ENCODE results near the gene NFX1. TPM values are rescaled to one million over a fixed set of nuclear protein-coding genes. Genes with fewer than 3 reads are reported as not detected.
"Not testable (repeated sequence)": the region's sequence is repeated elsewhere in the genome, so short reads cannot be mapped to it uniquely, and the experiment has no call there.

The NFX1 gene
- total and polyA plus RNA-seq, 10 of the 15 experiments (the other 5 are each of a cell fraction or from before 2014, with no cell fraction given) = 11.9 to 45.1 (median 36.1) TPM

GRCh38 chr9:33391111-33391771, 100.9 kb downstream of the NFX1 start:
- H3K4me1 ChIP-seq (ENCODE audit: control insufficient read depth, insufficient read depth, low read length); H3K4me2 ChIP-seq (ENCODE audit: control insufficient read depth, insufficient read depth); FAIRE-seq; BruUV-seq (replicated peaks); H3K27me3 ChIP-seq (replicated peaks in 1 of 2; ENCODE audit: control insufficient read depth in 2 of 2, insufficient read depth in 2 of 2, low read length in 1 of 2); H4K20me1 ChIP-seq (ENCODE audit: control insufficient read depth, insufficient read depth); SMC1A ChIA-PET (ENCODE audit: uncharacterized antibody, unreplicated experiment); H3K36me3 ChIP-seq (ENCODE audit: control insufficient read depth in 2 of 2, insufficient read depth in 2 of 2, low read length in 1 of 2); intact Hi-C loops (cut with micrococcal nuclease; ENCODE audit: unreplicated experiment); H3K9ac ChIP-seq (ENCODE audit: control insufficient read depth, insufficient read depth, low read length); DNase-seq (ENCODE audit: low read depth, low spot score); H3K9me3 ChIP-seq (replicated peaks; ENCODE audit: control insufficient read depth, insufficient read depth, low read length); H2AFZ ChIP-seq (ENCODE audit: control insufficient read depth, low read depth, low read length); RAD21 ChIA-PET (ENCODE audit: unreplicated experiment); ATAC-seq; H3K27ac ChIP-seq (ENCODE audit: control insufficient read depth, insufficient read depth); H3K4me3 ChIP-seq; H3K79me2 ChIP-seq (ENCODE audit: control insufficient read depth, insufficient read depth, low read length); CTCF ChIA-PET; in situ Hi-C loops (cut with MboI): not testable (repeated sequence)
- WGBS (ENCODE audit: insufficient coverage, insufficient replicate concordance, low lambda C conversion rate, missing lambda C conversion rate) = 50% methylated on average over 4 of the region's 9 CpGs
- POLR2A ChIA-PET = interaction anchor here (0.7 kb wide), 1 partner anchor 159 kb away, joined by 3 read pairs; no protein-coding TSS in a partner anchor

- POLR2A ChIA-PET = not testable (repeated sequence)
These were observed 102.3 kb downstream of the NFX1 start for GRCh38 chr9:33392591-33393021.

More at GRCh38 chr9:33392591-33393021, 102.3 kb downstream of the NFX1 start:
- H2AFZ ChIP-seq (ENCODE audit: control insufficient read depth, low read depth, low read length); FAIRE-seq; DNase-seq (ENCODE audit: low read depth, low spot score); H3K27me3 ChIP-seq (replicated peaks in 1 of 2; ENCODE audit: control insufficient read depth in 2 of 2, insufficient read depth in 2 of 2, low read length in 1 of 2); H3K4me1 ChIP-seq (ENCODE audit: control insufficient read depth, insufficient read depth, low read length); ATAC-seq; RAD21 ChIA-PET (ENCODE audit: unreplicated experiment); H3K27ac ChIP-seq (ENCODE audit: control insufficient read depth, insufficient read depth); H3K4me2 ChIP-seq (ENCODE audit: control insufficient read depth, insufficient read depth); H3K9me3 ChIP-seq (replicated peaks; ENCODE audit: control insufficient read depth, insufficient read depth, low read length); H3K4me3 ChIP-seq; intact Hi-C loops (cut with micrococcal nuclease; ENCODE audit: unreplicated experiment); H3K79me2 ChIP-seq (ENCODE audit: control insufficient read depth, insufficient read depth, low read length); BruUV-seq (replicated peaks); in situ Hi-C loops (cut with MboI); H4K20me1 ChIP-seq (ENCODE audit: control insufficient read depth, insufficient read depth); H3K9ac ChIP-seq (ENCODE audit: control insufficient read depth, insufficient read depth, low read length); H3K36me3 ChIP-seq (ENCODE audit: control insufficient read depth in 2 of 2, insufficient read depth in 2 of 2, low read length in 1 of 2); SMC1A ChIA-PET (ENCODE audit: uncharacterized antibody, unreplicated experiment): not testable (repeated sequence)
- CTCF ChIA-PET = interaction anchor here (0.6 to 1.8 kb wide), 5 partner anchors 18 to 79 kb away, joined by 3 to 6 read pairs (median 3); no protein-coding TSS in a partner anchor
- 25% methylated on average over 7 of the region's 7 CpGs for WGBS (ENCODE audit: insufficient coverage, insufficient replicate concordance, low lambda C conversion rate, missing lambda C conversion rate)

All from GM12878 (cell line).